Mammary epithelial cell (primary cell): ENCODE measurements around the gene RPUSD1.

Source experiments
- CTCF ChIP-seq, 2 donors: IDR thresholded peaks in 1 of 2; conservative IDR thresholded peaks in 1 of 2; 2 replicates each; pipeline ENCODE4 v1.5.1; 2011 to 2012; ENCODE audit warnings: inconsistent platforms in 2 of 2, low read length in 2 of 2, mild to moderate bottlenecking in 2 of 2, control low read depth in 1 of 2, low read depth in 1 of 2; ENCODE audit not compliant: insufficient read depth in 1 of 2; ENCODE audit errors: extremely low read depth in 1 of 2
- EZH2 ChIP-seq: IDR thresholded peaks from 2 replicates; pipeline ENCODE4 v1.6.1; 2012; ENCODE audit warnings: low read length, inconsistent platforms, borderline replicate concordance

- TF ChIP-seq CTCF (conservative IDR thresholded peaks at IDR 0.05 in 1 of 2, IDR thresholded peaks at IDR 0.05 in 1 of 2; ENCODE audit: extremely low read depth in 1 of 2, insufficient read depth in 1 of 2, low read depth in 1 of 2, low read length in 2 of 2): no peak
- no peak for TF ChIP-seq EZH2
Observed at GRCh38 chr16:778447-778846, 9.7 kb downstream of the RPUSD1 start.
